NCI-H69 (cell line): Measurements from ENCODE around the gene PEAK1.
"Not testable (repeated sequence)": the region's sequence is repeated elsewhere in the genome, so short reads cannot be mapped to it uniquely, and the experiment has no call there.

Source experiments
- DNase-seq: peaks from one replicate; lab custom pipeline; 2025; lab: John Stamatoyannopoulos, UW

Gene PEAK1

DNA sequence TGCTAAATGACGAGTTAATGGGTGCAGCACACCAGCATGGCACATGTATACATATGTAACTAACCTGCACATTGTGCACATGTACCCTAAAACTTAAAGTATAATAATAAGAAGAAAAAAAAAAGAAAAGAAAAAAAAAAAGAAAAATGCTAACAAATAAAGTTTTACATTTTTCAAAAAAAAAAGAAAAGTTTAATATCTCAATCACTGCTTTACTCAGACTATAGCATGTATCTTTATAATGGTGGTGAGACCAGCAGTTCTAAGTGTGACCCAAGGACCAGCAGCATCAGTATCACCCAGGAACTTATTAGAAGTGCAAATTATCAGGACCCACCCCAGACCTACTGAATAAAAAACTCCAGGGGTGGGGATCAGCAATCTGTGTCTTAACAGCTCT, 243.8 kb downstream of the PEAK1 start:
- DNase-seq: not testable (repeated sequence)

- no peak for DNase-seq
These were observed 246.4 kb downstream of the PEAK1 start for GRCh38 chr15:77173487-77173886.

- DNase-seq: no peak
These were observed 248.5 kb downstream of the PEAK1 start for GRCh38 chr15:77171221-77171967.

- no peak for DNase-seq
These were observed 251.3 kb downstream of the PEAK1 start for GRCh38 chr15:77168616-77169015.

GRCh38 chr15:77168141-77168540, 251.8 kb downstream of the PEAK1 start:
- no peak for DNase-seq

DNA sequence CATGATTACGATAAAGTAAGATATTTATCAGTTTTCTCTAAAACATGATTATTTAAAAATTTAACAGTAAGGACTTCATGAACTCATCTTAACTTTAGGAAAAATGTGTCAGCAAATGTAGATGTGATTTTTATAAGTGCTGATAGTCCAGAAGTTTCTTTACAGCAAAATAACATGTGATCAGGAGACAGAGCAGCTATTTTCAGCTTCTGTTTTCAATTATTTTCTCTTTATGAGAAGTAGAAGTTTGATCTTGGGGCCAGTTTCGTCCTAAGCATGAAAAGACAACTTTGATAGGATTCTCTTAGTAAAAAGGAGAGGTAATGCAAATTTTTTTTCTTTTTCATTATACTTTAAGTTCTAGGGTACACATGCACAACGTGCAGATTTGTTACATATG, 252.5 kb downstream of the PEAK1 start:
- DNase-seq: no peak

DNA sequence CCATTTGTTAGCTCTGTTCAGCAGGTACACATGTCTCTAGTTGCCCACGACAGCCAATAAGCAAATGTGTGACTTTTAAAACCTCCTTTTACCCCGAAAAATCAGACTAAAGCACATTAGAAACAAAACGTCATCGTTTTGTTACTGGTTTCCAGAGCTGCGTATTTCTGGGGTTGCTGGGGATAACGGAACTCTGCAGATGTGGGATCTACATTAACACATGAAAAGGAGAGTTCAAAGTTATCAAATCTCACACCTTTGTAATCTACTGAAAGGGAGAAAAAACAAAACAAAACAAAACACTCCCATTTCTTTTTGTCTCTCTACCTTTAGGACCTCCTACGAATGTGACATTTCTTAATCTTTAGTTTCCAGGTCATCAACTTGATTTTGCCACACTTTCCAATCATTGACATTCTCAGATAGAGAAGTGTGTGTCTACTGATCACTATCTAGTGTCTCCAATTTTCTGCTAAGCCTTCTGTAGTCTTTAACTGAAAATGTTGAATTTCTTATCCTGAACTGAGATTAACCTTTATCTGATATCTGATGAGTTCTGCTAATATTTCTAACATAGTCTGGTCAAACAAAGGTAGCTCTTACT, 256.0 kb downstream of the PEAK1 start:
- DNase-seq: no peak

DNA sequence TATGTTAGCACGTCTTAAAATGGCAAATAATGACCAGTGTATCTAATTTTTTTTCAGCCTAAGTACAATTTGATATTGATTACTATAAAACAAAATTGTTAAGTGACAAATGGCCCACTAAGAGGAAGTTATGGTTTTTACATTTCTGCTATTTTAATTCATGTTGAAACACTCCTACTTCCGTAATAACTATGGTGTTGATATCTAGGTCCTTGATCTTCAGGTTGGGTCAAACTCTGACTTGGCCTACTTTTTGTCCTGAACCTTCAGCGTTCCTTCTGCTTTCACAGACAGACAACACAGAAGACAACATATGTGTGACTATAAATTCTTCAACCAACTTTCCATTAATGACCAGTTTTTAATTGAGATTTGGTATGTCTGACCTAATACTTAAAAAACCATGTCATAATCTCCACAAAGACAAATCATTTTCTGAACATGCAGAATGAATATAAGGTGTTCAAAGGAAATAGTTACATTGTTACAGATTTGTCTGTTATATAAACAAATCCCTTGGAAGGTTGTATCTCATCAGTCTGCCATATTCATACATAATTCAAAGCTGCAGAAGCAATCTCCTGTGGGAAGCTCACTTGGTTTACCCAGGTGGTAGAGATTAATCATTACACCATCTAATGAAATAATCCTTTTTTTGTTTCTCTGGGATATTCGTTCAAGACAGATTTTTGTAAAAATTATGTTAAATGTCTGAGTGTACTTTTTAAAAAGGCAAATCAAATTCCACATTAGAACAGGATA, 256.9 kb downstream of the PEAK1 start:
- no peak for DNase-seq

- DNase-seq: peak; percentile 79
These were observed 259.1 kb downstream of the PEAK1 start for GRCh38 chr15:77160562-77161478.

- peak; percentile 78 for DNase-seq
These were observed 263.9 kb downstream of the PEAK1 start for GRCh38 chr15:77156000-77156399.

- no peak for DNase-seq
These were observed 271.7 kb downstream of the PEAK1 start for GRCh38 chr15:77148191-77148590.

GRCh38 chr15:77145370-77145769, 274.5 kb downstream of the PEAK1 start:
- DNase-seq: no peak

- no peak for DNase-seq
These were observed 275.3 kb downstream of the PEAK1 start for GRCh38 chr15:77144492-77145070.

GRCh38 chr15:77144026-77144425, 275.9 kb downstream of the PEAK1 start:
- DNase-seq: no peak

DNA sequence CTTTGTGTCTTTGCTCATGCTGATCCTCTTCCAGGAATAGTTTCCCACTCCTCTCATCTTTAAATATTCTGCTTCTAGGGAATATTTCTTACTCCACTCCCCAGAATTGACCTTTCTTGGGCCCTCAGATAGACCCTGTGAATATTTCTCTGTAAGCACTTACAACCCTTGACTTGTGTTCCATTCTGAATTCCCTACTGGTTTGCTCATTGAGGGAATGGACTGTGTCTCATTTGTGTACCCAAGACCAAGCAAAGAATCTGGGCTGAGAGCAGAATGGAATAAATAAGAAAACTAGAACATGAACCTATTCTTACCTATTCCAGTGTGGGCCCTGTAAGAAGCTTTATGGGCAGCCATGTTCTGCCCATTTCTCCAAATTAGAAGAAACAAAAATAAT, 276.3 kb downstream of the PEAK1 start:
- no peak for DNase-seq

DNA sequence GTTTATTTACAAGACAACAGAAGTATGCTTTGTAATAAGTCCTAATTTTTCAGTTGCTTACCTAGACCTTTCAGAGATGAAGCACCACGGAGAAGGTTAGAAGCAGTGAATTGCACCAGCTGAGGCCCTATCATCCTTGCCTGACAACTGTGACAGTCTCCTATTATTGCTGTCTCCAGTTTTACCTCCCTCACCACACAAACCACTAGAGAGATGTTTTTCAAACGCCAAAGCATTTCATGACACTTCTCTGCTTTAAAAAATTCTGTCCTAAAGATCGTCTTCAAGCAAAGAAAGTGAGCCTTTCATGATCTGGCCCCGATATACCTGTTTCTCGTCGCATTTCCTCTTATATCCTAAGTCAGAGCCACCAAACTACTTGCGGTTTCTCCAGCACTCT, 276.7 kb downstream of the PEAK1 start:
- DNase-seq: no peak

DNA sequence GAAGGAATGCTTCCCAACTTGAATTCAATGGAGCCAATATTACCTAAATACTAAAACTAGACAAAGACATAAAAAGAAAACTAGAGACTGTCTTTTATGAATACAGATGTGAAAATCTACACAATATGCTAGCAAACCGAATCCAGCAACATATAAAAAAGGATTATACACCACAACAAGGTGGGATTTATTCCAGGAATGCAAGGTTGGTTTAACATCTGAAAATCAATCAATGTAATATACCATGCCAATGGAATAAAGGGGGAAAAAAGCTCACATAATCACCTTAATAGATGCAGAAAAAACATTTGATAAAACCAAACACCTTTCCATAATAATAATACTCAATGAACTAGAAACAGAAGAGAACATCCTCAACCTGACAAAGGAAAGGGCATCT, 279.7 kb downstream of the PEAK1 start:
- no peak for DNase-seq

DNA sequence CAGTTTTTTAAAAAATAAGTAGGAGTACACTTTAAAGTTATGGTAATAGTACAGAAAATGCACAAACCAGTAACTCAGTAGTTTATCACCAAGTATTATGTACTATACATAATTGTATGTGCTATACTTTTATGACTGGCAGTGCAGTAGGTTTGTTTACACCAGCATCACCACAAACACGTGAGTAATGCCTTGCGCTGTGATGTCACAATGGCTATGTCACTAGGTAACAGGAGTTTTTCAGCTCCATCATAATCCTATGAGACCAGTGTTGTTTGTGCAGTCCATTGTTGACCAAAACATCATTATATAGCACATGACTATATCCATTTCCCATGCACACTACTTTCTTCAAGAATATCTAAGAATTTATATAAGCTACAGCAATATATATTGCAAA, 280.6 kb downstream of the PEAK1 start:
- DNase-seq: no peak

DNA sequence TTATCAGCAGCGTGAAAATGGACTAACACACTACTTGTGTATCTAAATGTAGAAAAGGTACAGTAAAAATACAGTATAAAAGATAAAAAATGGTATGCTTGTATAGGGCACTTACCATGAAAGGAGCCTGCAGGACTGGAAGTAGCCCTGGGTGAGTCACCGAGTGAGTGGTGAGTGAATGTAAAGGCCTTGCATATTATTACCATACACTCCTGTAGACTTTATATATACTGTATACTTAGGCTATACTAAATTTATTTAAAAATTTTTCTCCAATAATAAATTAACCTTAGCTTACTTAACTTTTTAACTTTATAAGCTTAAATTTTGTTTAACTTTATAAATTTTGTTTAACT, 281.8 kb downstream of the PEAK1 start:
- no peak for DNase-seq

- DNase-seq: no peak
These were observed 284.7 kb downstream of the PEAK1 start for GRCh38 chr15:77135181-77135580.

- peak; percentile 17 for DNase-seq
These were observed 289.5 kb downstream of the PEAK1 start for GRCh38 chr15:77130315-77130930.
